Head of caudate nucleus (tissue), 42 donors: Measurements from ENCODE around the gene HADHA.

Experiments used
- DNase-seq, 42 donors: peaks; one replicate each; pipeline versions ENCODE4 v3.0.0 to v3.0.0-alpha.2; 2020 to 2021; ENCODE audit warnings: mixed read lengths in 7 of 42
- intact Hi-C: fragments of 100-400 bp; cut with DNase I; formaldehyde crosslinking; loops from one replicate; pipeline ENCODE4 v1.15.0; 2022

HADHA gene

DNA sequence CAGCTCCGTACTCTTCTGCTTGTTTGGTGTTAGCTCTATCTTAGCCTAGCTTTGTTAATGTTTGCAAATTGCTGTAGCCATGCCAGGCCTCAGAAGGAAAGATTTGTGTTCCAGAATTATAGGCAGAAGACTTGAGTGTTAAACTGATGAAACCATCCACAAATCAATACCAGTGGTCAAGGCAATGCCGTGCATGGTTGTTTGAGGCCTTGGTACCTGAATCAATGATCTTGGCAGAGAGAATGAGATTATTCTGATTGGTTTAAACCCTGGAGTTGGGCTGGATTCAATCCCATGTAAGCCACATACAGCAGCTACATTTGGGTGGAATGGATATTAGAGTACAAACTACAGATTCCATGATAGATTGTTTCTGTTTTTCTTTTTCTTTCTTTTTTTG lies 5.2 kb upstream of the HADHA start:
- DNase-seq, result no peak
- intact Hi-C loops, result loop anchor here (10.0 kb wide), 2 partner anchors 75 to 95 kb away; partner anchors contain the start of genes ADGRF3, GAREM2 and SELENOI

DNA sequence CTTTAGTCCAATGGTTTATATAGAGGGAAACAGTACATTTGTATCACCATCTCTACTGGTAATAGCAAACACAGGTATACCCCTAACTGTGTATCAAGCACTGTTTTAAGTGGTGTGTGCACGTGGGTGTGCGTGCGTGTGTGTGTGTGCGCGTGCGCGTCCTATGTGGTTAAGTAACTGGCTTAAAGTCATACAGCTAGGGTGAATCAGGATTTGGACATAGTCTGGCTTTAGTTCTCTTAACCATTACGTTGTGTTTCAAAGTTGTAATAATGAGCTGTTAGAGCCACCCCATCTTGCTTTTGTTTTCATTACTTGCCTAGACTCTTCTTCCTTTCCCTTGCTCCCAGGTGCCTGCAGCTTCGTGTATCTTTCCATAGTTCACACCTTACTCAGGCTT lies 2.4 kb upstream of the HADHA start:
- intact Hi-C loops, result loop anchor here (10.0 kb wide), 2 partner anchors 72 to 98 kb away; partner anchors contain the start of genes ADGRF3, GAREM2 and SELENOI
- DNase-seq, result no peak

DNA sequence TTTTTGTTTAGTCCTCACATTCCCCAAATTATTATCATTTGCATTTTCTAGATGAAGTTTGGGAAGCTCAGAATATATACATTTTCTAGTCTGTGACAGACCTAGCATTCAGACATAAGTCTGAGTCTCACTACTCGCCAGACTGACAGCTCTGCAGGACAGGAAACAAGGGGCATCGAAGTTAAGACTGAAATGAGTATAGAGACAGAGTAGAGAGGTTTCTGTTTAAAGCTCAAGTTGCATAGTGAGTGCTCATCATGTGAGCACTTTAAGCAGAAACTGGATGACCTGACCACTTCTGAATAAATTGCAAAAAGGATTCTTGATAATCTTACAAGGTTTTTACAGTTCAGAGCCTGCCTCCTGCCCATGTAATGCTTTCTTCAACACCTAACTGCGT lies 1.4 kb upstream of the HADHA start:
- intact Hi-C loops, result loop anchor here (10.0 kb wide), 2 partner anchors 71 to 99 kb away; partner anchors contain the start of genes ADGRF3, GAREM2 and SELENOI
- DNase-seq, result no peak

DNA sequence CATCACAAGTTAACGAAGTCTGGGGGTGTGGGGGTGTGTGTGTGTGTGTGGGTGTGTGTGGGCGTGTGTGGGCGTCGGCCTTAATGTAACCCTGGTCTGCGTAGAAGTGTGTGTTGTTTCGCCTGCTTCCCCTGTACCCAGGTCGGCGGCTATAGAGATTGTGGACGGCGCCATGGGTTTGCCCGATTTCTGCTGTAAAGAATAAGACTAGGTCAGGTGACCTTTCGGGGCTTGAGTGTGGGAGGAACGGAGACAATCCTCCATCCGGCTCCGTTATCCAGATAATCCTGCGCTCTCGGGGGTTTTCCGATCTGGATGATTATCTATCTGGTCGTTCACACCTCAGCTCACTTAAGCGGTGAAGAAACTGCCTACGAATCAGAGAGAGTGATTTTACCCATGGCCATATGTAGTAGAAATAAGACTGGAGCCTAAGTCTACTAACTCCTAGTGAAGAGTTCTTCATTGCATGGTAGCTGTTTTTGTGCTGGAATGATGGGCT lies 850 bp upstream of the HADHA start:
- intact Hi-C loops, result loop anchor here (10.0 kb wide), 2 partner anchors 70 to 100 kb away; partner anchors contain the start of genes ADGRF3, GAREM2 and SELENOI
- peak; percentile 11 to 76 (median 55) for DNase-seq

DNA sequence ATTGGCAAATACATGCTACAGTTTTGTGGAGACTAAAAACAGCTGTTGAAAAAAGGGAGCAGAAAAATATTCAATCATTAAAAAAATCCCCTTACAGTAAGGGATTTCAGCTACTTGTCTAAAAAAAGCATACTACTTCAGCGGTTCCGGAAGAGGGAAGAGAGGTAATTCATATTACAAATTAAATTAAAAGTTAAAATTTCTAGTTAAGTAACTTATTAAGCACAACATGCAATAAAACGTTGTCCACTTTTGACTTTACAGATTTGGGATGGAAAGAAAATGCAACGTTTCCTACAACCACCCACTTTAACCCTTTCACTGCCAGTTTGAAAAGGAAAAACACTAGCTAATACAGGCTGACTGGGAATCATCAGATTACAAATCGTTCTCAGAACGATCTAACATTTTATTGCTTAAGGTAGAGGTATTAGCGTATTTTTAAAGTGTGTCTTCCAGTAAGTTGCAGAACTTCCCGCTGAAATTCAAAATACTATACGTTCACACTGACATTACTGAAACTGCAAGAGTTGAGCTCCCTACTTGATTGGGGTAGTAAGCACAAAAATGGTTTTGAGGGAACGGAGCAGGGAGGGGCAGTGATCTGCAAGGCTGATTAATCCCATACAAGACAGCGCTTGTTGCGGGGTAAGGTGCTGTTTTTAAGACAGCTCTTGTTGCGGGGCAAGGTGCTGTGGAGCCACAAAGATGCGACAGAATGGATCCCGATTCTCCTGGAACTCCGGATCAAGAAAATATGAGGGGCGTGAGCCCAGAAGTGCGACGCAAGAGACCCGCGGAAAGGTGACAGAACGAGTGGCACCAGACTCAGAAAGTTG lies 743 bp downstream of the HADHA start:
- intact Hi-C loops, result loop anchor here (10.0 kb wide), 2 partner anchors 69 to 101 kb away; partner anchors contain the start of genes ADGRF3, GAREM2 and SELENOI
- peak in 14 of 42 donors; percentile 8 to 46 (median 23) for DNase-seq

DNA sequence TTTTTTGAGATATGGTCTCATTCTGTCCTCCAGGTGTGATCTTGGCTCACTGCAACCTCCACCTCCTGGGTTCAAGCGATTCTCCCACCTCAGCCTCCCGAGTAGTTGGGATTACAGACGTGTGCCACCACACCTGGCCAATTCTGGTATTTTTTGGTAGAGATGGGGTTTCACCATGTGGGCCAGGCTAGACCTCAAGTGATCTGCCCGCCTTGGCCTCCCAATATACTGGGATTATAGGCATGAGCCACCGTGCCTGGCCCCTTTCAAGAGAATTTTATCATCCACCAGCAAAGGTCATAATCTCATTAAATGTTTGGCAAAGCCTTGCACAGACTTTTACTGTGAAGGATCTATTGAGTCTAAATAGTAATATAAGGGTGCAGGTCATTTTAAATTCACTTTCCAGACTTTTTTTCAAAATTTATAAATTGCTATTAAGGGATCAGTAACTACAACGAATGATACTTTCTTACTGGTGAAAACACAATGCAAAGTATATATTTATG lies 2.5 kb downstream of the HADHA start:
- intact Hi-C loops, result loop anchor here (10.0 kb wide), 2 partner anchors 67 to 103 kb away; partner anchors contain the start of genes ADGRF3, GAREM2 and SELENOI

DNA sequence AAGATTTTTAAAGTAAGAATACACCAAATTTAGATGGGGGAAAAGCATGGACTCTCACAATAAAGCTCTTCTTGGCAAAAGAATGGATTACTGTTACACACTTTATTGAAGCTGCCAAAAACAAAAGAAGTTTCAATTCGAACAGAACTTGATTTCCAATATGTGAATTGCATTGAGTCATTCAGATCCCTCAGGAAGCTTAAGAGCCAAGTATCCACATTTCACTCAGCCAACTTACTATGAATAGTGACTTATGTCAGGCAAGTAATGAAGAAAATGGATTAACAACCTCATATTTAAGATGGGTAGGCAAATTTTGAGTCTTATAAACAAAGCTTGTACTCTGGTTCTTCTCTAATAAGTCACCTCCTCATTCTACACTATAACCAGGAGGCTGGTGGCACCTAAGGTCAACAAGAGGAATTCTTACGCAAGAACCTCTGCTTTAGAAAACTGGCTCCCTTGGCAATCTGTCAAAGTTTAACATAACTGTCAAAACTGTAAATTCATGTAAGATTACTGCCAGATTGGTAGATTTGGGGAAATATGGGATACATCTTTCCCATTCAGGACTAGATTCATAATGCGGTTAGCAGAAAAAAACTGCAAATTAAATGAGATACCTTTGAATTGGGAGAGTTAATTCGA lies 6.0 kb downstream of the HADHA start:
- DNase-seq, result no peak
- intact Hi-C loops, result no loop called here

More for the DNA sequence above, 2.5 kb downstream of the HADHA start:
- DNase-seq, result no peak

DNA sequence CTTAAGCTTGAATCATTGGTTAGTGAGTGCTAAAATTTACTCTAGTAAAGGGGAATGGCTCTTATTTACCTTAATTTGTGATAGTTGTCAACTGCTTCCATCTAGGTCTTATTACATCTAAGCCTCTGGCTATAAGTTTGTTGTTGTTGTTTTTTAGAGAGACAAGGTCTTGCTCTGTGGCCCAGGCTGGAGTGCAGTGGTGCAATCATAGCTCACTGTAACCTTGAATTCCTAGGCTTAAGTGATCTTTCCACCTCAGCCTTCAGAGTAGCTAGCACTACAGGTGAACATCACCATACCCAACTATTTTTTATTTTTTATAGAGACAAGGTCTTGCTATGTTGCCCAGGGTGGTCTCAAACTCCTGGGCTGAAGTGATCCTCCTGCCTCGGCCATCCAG lies 6.6 kb downstream of the HADHA start:
- no peak for DNase-seq
- intact Hi-C loops, result no loop called here

DNA sequence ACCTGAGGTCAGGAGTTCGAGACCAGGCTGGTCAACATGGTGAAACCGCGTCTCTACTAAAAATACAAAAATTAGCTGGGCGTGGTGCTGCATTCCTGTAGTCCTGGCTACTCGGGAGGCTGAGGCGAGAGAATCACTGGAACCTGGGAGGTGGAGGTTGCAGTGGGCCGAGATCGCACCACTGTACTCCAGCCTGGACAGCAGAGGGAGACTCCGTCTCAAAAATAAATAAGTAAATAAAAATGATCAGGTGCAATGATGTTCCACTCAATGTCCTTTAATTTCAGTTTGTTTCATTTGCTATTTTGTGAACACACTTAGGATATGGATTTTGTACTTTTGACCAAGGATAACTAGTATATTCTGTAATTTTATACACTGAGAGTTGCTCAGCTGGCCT lies 9.3 kb downstream of the HADHA start:
- no peak for DNase-seq
- intact Hi-C loops, result no loop called here

DNA sequence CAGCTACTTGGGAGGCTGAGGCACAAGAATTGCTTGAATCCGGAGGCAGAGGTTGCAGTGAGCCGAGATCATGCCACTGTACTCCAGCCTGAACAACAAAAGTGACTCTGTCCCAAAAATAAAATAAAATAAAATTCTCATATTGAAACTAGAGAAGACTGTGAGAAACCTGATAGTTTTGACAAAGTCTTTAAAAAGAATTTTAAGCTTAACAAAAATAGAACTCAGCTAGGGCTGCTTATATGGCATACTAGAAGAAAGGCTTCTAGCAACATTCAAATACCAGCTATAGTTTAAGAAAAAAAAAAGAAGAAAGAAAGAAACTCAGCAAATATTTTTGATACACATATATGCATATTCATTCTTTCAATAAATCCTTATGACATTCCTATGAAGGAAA lies 13.6 kb downstream of the HADHA start:
- no peak for DNase-seq
- intact Hi-C loops, result no loop called here

DNA sequence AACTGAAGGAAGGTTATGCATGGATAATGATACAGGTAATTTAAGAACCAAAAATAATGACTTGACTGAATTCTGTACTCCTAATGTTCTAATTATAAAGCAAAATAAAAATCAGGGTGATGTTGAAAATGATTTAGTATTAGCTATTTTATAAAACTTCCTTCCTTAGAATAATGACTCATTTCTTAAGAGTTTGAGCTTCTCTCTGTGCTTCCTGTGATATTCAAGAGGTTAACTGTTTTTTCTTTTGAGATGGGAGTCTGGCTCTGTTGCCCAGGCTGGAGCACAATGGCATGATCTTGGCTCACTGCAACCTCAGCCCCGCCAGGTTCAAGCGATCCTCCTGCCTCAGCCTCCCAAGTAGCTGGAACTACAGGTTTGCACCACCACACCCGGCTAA lies 14.8 kb downstream of the HADHA start:
- no peak for DNase-seq
- intact Hi-C loops, result no loop called here

DNA sequence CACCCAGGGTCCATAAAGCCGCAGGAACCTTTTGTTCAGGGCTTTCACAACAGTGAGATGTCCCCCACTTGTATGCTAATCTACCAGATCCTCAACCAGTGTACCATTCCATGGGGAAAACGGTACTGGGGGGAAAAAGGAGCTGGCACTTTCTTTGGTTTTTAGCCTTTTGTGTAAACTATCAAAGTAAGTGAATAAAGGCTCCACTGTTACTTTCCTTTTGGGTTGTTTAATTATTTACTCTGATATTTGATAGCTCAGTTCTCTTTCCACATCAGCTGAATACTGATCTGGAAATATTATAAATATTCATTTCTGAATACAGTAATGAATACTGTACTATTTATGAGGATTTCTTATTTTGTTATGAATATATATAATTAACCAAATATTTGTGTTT lies 20.3 kb downstream of the HADHA start:
- intact Hi-C loops, result no loop called here
- no peak for DNase-seq

DNA sequence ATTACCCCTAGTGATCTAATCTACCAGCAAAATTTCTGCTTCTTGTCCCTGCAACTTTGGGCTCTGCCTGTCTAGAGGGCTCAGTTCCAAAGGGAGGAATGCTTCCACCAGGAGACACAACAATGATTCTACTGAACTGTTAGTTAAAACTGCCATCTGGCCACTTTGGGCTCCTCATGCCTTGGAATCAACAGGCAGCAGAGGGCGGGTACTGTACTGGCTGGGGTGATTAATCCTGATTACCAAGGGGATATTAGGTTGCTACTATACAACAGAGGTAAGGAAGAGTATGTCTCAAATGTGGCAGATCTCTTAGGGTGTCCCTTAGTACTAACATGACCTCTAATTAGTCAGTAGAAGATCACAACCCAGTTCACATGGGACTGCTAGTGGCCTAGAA lies 21.4 kb downstream of the HADHA start:
- intact Hi-C loops, result no loop called here
- DNase-seq, result peak in 1 of 42 donors; percentile 15

DNA sequence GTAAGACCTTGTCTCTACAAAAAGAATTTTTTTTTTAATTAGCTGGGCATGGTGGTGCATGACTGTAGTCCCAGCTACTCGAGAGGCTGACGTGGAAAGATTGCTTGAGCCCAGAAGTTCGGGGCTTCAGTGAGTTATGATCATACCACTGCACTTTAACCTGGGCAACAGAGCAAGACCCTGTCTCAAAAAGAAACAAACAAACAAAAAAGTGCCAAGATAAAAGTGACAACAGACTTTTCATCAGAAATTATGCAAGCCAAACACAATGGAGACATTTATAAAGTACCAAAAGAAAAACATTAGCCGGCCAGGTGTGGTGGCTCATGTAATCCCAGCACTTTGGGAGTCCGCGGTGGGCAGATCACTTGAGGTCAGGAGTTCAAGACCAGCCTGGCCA lies 26.7 kb downstream of the HADHA start:
- DNase-seq, result no peak
- intact Hi-C loops, result no loop called here

DNA sequence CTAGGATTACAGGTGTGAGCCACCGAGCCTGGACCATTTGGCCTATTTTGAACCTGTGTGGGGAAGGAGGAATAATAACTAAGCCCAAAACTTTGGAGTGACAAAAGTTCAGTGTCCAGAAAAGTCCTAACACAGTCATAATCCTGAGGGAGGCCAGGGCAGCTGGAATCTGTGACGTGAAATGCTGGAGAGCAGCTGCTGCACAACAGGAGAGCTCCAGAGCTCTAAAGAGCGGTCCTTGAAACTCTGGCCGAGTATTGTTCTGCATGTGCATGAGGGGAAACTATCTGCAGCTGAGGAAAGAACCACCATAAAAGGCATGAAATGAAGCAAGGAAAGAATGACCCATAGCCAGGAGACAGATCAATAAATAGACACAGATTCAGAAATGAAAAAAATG lies 27.8 kb downstream of the HADHA start:
- intact Hi-C loops, result no loop called here
- DNase-seq, result no peak

DNA sequence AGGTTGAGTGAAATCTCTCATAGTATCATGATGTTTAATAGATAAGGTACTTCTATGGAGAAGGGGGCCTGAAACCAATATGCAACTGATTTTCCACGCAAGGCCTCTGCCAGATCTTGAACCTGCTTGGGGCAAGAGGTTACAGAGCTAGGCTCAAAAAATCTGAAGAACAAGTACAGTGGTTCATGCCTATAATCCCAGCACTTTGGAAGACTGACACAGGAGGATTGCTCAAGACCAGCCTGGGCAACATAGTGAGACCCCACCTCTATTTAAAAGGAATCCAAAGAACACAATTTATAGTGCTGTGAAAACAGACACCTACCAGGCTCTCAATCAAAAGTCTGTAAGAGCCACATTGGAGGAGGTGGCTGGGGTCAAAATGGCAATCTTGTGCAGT lies 28.6 kb downstream of the HADHA start:
- intact Hi-C loops, result no loop called here

DNA sequence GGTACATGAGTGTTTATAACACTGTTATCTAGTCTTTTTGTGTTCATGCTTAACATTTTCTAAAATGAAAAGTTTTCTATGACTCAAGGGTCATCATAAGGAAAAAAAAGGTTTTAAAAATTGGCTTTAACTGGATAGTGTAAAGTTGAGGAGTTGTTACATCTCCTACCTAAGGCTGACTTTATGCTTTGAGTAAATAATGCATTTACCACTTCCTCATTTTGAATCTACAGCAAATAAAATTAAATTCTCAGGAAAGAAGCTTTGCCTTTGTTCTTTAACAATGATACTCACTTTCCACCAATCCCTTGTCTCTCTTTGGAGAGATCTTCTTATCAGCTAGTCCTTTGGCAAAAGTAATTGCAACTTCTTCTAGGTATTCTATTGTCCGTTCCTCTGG lies 29.7 kb downstream of the HADHA start:
- intact Hi-C loops, result no loop called here
- DNase-seq, result no peak

More for the DNA sequence above, 28.6 kb downstream of the HADHA start:
- DNase-seq, result no peak

DNA sequence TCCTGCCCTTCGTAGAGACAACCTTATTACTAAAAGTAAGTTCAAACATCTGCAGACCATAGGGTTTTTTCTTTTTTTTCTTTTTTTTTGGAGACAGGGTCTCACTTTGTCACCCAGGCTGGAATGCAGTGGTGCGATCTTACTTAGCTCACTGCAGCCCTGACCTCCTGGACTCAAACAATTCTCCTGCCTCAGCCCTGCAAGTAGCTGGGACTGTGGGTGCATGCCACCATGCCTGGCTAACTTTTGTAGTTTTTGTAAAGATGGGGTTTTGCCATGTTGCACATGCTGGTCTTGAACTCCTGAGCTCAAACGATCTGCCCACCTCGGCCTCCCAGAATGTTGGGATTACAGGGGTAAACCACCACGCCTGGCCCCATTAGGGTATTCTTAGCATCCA lies 32.4 kb downstream of the HADHA start:
- DNase-seq, result no peak
- intact Hi-C loops, result no loop called here

DNA sequence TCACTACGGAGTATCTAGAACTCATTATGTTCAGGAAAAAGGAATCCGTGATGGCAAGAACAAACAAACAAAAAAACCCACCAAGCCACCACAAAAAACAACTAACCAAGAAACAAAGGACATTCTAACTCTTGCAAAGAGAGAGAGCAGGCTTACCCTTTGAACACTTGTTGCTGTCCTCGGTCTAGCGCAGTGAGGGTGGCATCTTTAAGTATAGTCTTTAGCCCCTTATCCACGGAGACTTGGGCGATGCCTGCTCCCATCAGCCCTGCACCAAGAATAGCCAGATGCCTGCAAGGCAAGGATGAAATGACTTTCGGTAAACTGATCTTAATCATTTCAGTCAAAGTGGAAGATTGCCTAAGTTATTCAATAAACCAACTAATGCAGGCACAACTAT lies 40.5 kb downstream of the HADHA start:
- DNase-seq, result peak in 1 of 42 donors; percentile 35

DNA sequence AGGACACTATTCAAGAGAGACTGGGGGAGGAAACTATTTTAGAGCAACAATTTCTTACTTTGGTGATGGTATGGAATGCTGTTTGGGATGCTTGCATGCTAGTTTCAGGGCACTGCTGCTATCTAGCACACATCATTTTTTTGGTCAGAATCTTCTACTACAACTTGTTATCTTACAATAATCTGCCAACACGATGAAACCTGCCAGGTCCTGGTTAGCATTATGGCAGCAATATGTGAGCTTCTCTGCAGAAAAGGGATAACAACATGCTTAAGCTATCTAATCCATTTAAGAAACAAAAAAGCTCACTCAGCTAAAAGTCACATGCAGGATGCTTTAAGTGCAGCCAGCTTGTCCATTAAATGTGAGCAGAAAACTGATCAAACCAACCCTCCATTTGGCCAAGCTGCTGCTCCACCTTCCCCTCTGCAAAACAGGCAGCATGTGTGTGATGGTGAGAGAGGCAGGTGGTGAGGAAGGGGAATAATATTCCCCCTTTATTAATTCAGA lies 41.4 kb downstream of the HADHA start:
- intact Hi-C loops, result no loop called here

More for the DNA sequence above, 40.5 kb downstream of the HADHA start:
- intact Hi-C loops, result no loop called here

More for the DNA sequence above, 41.4 kb downstream of the HADHA start:
- DNase-seq, result peak in 1 of 42 donors; percentile 4
